ENCODE data around the gene FECH.

DNA sequence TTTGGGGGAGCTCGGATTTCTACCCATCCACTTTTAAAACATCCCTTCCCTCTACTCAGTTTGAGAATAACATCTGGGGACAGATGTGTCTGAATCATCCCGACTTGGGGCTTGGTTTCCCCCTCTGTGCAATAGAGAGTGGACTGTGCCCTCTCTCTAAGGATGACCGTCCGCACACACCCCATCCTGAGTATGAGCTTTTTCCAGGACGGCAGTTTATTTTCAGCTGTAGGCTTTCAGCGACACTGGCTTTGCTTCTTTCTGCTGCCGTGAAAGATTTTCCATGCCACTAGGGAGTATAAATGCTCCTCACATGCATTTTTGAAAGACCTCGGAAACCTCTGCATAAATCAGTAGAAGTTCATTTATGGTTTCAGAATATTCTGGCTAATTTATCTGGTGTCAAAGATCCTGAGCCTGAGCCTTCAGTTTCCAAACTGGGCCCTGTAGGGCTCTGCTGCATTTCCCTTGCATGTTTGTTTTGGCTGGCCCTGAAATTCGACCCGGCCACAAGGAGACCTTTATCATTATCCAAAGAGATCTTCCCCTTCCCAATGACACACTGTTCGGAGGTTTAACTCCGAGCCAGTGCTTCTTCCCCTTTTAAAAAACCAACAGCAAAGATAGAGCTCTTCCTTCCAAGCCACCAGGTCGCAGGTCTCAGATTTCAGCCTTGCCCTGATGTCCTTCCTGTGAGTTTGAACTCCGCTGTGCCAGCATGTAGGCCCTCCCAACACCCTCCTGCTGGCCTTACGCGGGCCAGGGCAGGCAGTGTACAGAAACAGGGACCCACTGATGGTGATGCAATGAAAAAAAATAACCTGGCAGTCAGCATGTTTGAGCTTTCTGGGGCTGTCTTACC, 53.3 kb downstream of the FECH start:
- TF ChIP-seq POLR2AphosphoS5 (IDR thresholded peaks at IDR 0.05) (no peak), POLR2A (IDR thresholded peaks at IDR 0.05; ENCODE audit: low read depth) (no peak)
- TF ChIP-seq, protein P1, sequence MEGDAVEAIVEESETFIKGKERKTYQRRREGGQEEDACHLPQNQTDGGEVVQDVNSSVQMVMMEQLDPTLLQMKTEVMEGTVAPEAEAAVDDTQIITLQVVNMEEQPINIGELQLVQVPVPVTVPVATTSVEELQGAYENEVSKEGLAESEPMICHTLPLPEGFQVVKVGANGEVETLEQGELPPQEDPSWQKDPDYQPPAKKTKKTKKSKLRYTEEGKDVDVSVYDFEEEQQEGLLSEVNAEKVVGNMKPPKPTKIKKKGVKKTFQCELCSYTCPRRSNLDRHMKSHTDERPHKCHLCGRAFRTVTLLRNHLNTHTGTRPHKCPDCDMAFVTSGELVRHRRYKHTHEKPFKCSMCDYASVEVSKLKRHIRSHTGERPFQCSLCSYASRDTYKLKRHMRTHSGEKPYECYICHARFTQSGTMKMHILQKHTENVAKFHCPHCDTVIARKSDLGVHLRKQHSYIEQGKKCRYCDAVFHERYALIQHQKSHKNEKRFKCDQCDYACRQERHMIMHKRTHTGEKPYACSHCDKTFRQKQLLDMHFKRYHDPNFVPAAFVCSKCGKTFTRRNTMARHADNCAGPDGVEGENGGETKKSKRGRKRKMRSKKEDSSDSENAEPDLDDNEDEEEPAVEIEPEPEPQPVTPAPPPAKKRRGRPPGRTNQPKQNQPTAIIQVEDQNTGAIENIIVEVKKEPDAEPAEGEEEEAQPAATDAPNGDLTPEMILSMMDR (IDR thresholded peaks at IDR 0.05), result no peak

Data from esophagus muscularis mucosa (tissue), 3 donors.